ENCODE data around the gene PSMD13. TPM values are rescaled to one million over a fixed set of nuclear protein-coding genes. Genes with fewer than 3 reads are reported as not detected.

Gene PSMD13
- polyA plus RNA-seq, 10 donors, result 88.0 to 129 (median 99.1) TPM

DNA sequence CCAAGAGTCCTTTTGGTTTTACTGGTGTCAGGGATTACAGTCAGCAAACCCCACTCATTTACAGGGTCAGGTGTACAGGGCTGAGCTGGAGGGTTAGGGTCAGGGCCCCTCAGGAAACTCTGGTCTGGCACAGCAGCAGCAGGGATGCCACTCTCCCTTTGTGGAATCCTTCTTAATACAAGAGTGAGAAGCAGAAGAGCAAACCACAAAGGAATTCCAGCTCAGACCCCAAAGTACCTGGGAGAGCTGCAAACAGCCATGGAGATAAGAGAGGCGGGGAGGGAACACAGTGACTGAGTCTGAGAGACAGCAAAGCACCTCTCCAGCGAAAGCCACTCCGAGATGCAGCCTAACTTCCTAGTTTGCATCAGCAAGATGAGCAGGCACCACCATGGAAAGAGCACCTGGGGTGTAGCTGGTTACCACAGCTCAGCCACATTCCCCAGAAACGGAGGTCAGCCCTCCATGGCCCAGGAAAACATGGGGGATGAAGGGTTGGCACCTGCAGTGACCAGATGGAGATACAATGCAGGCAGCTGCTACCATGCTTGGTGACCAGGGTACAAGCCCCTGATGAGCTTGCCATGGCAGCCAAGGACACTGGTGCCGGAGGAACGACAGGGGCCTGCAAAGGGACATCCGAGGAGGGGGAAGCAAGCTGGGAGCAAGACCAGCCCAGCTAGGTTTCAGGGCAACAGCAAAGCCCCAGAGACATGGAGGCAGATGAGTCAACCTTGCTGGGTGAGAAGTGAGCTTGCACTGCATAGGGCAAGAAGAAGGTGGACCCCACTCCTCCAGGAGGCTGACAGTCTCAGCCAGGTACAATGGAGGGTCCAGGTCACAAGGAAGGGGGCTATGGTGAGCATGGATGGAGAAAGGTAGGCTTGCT, 33.5 kb upstream of the PSMD13 start:
- DNase-seq, result no peak

DNA sequence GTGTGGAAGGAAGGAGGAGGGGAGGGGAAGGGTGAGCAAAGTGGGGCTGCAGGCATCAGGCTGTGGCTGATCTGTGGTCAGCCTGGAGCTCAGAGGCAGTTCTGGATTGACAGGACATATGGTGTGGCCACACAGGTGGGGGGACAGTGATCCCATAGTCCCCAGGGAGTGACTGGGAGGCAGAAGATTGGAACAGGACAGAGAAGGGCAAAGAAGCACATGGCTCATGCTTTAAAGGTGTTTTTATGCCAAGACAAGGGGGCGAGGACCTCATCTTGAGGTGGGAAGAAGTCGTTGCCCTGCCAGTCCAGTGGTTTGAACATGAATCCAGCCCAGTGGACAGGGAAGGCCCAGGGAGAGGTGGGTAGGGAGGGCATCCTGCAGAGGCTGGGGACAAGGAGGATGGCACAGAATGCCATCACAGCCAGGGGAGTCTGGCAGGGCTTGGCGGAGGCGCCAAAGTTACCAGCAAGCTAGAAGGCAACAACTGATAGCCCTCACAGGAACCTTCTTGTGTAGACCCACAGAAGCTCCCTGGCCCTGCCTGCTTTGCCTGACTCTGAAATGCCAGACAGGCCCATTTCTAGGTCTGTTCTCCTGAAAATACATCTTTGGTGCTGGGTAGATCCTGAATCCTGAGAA, 32.7 kb upstream of the PSMD13 start:
- DNase-seq, result no peak

DNA sequence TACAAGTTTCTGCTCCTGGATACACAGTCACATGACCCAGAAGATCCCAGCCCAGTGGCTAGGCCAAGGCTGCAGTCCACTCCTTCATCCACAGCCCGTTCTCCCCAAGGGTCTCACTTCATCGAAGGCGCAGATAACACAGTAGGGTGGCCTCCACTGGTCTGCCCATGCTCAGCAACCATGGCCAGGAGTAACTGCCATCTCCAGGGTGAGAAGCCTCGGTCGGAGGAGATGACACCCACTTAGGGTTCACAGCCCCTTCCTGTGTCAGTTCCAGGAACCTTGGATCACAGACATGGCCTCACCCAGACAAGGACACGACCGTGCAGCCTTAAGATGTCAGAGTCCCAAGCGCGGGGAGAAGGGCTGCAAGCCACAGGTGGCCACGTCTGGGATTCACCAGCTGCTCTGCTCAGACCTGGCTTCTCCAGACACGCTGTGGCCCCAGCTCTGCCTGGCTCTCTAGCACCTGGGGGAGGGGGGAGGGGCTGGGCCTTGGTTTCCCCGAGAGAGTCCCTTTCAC, 32.1 kb upstream of the PSMD13 start:
- no peak for DNase-seq

DNA sequence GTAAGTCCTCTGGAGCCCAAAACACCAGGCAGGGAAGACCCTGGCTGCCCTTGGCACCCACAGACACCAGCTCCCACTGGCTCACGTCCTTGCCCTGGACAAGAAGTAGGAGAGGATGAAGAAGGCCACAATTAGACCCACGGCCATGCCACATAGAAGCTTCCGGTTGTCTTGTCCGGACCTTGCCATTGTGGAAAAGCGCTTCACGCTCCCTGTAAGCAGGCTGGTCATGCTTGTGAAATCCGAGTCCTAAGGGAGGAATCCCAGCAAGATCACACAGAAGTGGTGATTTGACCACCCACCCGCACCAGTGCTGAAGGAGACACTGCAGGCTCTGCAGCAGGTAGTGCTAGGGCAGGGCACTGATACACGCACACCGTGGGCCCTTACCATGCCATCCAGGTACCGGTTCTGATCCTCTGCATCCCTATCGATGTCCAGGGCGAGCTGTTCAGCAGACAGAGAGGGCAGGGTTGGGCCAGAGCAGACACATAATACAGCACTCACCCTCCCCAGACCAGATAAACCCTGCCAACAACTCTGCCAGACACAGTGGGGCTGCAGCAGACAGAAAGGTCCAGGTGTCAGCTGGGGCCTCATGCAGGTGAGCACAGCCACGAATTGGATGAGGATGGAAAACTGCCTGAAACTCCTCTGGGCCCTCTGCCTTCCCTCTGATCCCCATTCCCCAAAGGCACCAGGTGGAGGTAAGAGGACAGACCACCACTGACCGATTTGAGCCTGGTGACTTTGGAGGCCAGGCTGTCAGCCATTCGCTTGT, 31.4 kb upstream of the PSMD13 start:
- no peak for DNase-seq

DNA sequence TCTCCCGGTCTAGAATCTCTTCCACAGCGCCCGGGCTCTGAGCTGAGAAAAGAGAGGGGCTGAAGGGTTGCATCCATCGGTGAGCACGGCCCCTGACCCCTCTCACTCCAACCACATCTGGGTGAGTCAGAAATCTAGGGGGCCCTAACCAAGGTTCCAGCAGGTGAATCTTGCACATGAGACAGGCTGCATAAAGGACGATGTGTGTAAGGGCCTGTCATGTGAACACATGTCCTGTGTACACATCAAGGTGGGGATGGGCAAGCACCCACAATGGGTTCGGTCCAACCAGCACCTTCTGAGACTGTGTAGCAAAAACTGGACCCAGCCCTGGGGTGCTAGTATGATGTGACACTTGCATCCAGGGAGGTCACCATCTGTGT, 30.8 kb upstream of the PSMD13 start:
- no peak for DNase-seq

DNA sequence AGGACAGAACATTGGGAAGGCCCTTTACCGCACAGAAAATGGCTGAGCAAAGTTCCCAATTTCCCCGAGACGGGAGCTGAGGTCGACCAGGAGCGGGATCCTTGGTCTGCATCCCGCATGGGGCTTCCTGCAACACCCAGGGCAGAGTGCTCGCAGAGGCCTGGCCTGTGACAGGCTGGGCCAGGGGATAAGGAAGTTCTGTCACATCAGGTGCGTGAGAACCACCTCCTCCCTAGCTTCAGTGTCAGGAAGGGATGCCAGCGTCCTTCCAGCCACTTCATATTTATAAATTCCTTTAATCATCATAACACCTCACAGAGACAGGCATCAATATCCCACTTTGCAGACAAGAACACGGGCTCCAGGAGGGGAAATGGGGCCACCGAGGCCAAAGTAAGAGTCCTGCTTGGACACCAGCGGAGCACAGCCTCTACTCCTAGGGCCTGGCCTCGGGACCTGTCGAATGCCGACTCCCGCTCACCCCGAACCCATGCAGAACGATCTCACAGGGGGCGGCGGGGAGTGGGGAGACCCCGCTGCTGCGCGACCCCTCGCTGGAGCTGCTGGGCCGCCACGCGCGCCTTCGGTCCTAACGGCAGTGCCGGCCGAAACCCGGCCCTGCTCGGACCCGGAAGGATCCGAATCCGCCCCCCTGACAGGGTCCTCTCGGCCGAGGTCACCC, 30.1 kb upstream of the PSMD13 start:
- DNase-seq, result no peak

DNA sequence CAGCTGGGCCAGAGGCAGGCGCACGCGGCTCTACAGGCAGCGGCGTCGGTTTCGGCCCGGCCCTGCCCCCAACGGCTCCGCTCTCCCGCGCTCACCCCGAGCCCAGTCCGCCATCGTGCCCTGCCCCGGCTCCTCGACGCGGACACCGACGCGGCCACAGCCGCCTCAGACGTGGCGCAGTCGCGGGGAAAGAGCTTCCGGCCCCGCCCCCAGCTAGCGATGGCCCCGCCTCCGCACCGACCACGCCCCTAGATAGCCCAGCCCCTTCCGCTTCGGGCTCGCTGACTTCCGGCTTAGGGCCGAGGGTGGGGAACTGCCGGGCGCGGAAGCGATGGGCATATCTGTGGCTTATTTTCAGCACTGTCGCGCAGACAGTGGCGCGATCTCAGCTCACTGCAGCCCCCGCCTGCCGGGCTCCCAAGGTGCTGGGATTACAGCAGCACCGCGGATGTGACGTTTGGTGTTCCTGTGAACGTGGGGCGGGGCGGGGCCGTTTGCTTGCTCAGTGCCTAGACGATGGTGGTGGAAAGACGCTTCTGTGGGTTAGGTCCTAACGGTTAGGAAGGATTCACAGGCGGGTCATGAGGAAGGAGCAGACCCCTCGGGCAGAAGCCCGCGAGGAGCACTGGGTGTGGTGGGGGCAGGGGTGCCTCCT, 29.4 kb upstream of the PSMD13 start, which contains the start of the genes BET1L and RIC8A:
Gene BET1L, minus strand, starts transcription at position 192 of the 655 bp plus-strand sequence. Its CDS starts 78 bp downstream, at position 114.
Gene RIC8A, plus strand, starts transcription at position 501 of the 655 bp plus-strand sequence. CDS start 1,147 bp downstream, outside the sequence.
- peak; percentile 96 to 98 (median 98) for DNase-seq

DNA sequence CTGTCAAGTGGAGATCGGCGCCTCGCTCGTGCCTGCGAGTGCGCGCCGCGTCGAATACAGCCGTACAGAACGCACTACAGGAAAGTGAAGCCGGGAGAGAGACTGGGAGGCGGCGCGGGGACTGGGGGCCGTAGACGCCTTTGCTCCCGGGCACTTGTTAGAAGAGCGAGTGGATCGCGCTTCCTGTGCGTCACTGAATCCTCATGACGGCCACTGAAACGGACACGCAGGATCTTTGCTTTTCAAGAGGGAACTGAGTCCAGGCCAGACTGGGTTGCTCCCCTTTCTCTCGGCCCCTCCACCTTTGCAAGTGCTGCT, 29.0 kb upstream of the PSMD13 start:
- peak in 1 of 3 donors; percentile 32 for DNase-seq

DNA sequence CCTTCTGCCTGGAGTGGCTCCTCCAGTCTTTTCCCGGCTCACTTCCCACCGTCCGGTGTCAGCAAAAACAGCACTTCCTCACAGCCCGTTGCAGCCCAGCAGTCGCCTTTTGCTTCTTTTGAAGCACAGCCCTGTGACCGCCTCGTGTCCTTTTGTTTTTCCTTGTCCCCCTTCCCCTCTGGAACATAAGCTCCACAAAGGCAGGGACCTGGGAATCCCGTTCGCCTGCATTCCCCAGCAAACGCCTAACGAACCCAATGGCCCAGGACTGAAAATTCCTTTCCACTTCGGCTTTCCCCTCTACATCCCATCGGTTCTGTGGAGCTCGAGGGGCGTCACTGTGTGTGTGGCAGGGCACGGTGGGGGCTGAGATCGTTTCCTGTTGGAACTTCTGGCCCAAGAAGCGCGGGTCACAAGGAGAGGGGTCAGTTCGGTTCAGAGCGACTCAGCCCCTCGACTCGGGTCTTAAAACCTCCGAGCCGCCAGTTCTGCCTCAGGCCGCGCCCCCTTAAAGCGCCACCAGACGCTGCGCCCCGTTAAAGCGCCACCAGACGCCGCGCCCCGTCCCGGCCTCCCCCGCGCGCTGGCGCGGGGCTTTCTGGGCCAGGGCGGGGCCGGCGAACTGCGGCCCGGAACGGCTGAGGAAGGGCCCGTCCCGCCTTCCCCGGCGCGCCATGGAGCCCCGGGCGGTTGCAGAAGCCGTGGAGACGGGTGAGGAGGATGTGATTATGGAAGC, 28.4 kb upstream of the PSMD13 start:
- DNase-seq, result peak; percentile 73 to 94 (median 90)

DNA sequence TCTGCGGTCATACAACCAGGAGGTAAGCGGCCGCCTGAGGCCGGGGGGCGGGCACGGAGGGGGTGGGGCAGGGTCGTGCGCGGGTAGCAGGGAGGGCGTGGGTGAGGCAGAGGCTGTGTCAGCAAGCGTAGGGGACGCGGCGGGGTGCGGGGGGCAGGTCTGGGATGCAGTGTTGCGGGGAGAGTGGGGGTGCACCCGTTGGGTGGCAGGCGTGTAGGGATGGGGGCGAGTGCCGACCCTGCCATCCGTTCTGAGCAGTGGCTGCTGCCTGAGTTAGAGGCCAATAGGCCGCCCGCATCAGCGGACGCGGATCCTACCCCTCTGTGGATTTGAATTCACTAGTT, 27.9 kb upstream of the PSMD13 start:
- DNase-seq, result no peak

DNA sequence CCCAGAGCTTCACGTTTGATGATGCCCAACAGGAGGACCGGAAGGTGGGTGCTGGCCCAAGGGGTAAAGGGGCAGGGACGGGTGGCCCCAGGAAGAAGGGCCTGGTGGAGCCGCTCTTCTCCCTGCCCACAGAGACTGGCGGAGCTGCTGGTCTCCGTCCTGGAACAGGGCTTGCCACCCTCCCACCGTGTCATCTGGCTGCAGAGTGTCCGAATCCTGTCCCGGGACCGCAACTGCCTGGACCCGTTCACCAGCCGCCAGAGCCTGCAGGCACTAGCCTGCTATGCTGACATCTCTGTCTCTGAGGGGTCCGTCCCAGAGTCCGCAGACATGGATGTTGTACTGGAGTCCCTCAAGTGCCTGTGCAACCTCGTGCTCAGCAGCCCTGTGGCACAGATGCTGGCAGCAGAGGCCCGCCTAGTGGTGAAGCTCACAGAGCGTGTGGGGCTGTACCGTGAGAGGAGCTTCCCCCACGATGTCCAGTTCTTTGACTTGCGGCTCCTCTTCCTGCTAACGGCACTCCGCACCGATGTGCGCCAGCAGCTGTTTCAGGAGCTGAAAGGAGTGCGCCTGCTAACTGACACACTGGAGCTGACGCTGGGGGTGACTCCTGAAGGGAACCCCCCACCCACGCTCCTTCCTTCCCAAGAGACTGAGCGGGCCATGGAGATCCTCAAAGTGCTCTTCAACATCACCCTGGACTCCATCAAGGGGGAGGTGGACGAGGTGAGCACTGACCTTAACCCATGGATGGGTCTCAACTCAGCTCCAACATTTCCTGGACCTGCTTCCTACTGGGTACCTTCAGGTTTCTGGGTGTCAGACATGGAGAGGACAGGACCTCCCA, 27.3 kb upstream of the PSMD13 start:
- peak in 1 of 3 donors; percentile 11 for DNase-seq

DNA sequence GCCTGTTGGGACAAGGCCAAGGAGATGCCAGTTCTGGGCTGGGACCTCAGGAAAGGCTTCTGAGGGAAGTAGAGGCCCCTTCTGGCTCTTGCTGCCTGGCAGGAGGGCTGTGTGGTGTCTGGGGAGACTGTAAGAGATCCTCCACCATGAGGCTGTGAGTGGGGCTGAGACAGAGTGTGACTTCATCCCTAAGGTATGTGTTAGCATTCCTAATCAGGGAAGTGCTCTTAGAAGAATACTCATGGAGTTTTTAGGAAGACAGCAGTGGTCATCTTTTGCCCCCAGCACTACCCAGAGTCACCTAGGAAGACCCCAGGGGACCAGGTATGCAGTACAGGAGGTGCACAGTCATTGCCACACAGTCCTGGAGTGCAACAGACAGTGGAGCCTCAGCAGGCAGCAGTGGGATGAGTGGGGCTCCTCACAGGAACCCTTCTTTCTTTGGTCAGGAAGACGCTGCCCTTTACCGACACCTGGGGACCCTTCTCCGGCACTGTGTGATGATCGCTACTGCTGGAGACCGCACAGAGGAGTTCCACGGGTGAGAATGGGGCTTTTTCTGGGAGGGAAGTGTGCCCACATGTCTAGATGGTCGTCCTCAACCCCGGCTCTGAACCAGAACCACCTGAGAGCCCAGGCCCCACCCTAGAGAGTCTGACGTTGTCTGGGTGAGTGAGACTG, 26.5 kb upstream of the PSMD13 start:
- DNase-seq, result peak in 2 of 3 donors; percentile 4 to 43

DNA sequence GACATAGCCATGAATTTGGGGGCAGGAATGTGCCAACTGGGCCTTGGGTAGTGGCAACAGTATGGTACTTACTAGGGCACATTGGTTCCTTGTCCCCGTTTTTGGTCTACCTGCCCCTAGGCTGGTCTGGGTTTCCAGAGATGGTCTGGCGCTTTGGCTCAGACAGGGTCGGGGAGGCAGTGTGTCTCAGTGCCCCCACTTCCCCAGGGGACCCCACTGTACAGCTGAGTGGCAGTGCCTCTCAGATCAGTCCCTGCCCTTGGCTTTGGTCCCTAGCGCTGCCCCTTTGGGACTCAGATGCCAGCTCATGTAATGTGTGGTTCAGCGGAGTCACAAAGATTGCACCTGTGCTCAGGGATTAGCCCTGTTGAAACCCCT, 26.0 kb upstream of the PSMD13 start:
- no peak for DNase-seq

DNA sequence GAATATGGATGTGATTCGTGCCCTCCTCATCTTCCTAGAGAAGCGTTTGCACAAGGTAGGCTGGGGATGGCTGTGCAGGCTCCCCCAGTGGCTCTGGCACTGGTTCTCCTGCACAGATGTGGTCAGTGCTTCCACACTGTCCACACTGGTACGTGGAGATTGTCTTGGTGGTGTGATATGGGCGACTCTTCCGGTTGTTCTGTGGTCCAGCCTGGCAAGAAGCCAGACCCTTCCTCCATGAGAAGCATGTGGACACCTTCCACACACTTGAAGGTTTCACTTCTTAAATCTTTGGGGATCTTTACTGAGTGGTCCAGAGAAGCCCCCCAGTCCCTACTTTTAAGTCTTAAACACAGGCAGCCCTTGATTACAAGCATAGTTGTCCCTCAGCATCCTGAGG, 25.5 kb upstream of the PSMD13 start:
- no peak for DNase-seq

DNA sequence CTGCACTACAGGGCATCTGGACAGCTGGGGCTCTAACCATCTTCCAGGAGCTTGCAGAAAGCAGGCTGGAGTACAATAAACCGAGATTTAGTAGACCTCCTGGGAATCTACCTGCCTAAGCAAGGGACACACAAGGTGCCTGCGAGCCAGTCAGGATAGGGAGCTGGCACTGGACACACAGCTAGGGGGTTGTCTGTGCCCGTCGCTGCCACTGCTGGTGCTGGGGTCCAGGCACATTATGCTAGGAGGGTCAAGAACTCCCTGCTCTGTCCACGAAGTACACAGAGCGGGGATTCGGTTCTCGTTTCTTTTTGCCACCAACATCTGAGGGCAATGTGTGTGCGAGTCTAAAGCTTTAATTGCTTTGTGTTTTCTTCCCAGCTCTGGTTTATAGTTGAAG, 25.0 kb upstream of the PSMD13 start:
- DNase-seq, result no peak

DNA sequence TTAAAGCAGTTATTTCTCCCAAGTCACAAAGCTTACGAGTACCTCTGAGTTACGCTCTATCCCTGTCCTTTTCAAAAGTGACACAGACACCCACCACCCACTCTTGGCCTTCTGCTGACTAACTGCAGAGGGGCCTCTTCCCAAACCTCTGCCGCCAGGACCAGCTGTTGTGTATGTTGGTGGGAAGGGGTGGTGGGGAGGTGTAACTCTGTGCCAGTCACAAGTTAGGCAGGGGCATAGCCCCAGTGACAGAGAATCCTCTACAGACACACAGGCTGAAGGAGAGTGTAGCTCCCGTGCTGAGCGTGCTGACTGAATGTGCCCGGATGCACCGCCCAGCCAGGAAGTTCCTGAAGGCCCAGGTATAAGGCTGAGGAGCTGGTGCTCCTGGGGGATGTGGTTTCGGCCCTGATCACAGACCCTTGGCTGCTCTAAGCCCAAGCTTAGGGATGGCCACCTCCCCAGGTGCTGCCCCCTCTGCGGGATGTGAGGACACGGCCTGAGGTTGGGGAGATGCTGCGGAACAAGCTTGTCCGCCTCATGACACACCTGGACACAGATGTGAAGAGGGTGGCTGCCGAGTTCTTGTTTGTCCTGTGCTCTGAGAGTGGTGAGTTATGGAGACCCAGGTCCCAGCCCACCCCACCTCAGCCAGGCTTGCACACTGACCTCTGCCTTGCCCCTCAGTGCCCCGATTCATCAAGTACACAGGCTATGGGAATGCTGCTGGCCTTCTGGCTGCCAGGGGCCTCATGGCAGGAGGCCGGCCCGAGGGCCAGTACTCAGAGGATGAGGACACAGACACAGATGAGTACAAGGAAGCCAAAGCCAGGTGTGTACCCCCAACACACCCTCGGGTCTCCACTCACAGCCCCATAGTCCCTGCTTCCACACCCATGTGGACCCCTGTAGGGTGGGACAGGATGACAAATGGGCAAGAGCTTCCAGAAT, 24.4 kb upstream of the PSMD13 start:
- no peak for DNase-seq

DNA sequence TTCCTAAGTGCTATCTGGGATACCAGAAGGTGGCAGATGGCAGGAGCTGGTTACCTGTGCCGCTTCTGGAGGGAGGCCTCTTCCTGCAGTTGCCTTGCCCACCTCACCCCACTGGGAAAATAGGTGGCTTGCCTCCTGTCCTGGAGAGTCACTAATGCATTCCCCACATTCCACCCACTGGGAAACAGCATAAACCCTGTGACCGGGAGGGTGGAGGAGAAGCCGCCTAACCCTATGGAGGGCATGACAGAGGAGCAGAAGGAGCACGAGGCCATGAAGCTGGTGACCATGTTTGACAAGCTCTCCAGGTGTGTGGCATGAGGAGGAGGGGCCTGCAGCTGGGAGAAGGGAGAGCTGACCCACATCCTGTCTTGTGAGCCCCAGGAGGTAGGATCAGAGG, 23.7 kb upstream of the PSMD13 start:
- no peak for DNase-seq

DNA sequence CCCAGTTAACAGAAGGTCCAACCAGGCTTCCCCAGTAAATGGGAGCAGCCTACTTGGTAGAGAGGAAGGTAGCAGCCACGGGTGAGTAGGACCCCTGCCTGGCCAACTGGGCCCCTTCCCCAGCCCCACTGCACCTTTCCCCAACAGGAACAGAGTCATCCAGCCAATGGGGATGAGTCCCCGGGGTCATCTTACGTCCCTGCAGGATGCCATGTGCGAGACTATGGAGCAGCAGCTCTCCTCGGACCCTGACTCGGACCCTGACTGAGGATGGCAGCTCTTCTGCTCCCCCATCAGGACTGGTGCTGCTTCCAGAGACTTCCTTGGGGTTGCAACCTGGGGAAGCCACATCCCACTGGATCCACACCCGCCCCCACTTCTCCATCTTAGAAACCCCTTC, 22.7 kb upstream of the PSMD13 start:
- DNase-seq, result no peak
